ENCODE results near the gene NUP85.
A peak's percentile ranks its signal among the peaks of the same experiment; 100 is the strongest.
"Not testable (repeated sequence)": the region's sequence is repeated elsewhere in the genome, so short reads cannot be mapped to it uniquely, and the experiment has no call there.

Gene NUP85, protein sequence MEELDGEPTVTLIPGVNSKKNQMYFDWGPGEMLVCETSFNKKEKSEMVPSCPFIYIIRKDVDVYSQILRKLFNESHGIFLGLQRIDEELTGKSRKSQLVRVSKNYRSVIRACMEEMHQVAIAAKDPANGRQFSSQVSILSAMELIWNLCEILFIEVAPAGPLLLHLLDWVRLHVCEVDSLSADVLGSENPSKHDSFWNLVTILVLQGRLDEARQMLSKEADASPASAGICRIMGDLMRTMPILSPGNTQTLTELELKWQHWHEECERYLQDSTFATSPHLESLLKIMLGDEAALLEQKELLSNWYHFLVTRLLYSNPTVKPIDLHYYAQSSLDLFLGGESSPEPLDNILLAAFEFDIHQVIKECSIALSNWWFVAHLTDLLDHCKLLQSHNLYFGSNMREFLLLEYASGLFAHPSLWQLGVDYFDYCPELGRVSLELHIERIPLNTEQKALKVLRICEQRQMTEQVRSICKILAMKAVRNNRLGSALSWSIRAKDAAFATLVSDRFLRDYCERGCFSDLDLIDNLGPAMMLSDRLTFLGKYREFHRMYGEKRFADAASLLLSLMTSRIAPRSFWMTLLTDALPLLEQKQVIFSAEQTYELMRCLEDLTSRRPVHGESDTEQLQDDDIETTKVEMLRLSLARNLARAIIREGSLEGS

DNA sequence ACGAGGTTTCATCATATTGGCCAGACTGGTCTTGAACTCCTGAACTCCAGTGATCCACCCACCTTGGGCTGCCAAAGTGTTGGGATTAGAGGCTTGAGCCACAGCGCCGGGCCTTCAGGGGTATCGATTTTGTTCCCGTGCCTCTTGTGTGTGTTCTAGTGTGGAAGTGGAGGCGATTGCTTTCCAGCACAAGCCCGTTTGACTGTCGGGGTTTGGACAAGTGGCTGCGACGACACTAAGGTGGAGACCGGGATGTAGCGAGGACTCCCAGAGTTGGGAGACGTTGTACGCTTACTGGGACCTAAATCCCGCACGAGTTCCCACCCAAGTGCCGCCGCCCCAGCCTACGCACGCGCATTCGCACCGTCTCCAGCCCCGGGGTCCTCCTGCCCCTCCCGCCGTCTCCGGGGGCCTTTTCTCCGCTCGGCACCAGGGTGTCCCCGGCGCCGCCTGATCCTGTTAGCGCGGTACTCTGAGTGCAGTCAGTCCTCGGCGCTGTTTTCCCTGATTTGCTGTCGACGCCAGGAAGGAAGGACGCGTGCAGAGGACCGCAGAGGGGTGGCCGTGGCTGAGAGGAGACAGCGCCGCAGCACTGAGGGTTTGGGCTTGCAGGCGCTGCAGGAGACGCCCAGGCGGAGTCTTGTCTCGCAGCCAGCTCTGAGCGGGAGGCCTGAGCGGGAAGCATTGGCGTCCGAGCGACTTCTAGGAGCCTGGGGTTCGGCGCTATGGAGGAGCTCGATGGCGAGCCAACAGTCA is at the start of gene NUP85:
Gene NUP85 (plus strand): TSS at position 643 of the 756 bp plus-strand sequence. CDS start 83 bp downstream, at position 726.
- peak; percentile 94 for DNase-seq (ENCODE audit: low spot score)

DNA sequence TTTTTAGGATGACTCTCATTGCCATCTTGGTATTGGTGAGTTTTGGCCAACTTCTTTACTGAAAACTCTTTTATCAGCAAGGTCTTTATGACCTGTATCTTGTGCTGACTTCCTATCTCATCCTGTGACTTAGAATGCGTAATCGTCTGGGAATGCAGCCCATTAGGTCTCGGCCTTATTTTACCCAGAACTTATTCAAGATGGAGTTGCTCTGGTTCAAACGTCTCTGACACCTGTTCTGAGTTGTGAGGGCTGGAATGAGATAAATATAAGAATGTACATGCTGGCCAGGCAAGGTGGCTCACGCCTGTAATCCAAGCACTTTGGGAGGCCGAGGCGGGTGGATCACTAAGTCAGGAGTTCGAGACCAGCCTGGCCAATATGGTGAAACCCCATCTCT is 47.0 kb upstream of the NUP85 start:
- DNase-seq (ENCODE audit: low spot score), result not testable (repeated sequence)

DNA sequence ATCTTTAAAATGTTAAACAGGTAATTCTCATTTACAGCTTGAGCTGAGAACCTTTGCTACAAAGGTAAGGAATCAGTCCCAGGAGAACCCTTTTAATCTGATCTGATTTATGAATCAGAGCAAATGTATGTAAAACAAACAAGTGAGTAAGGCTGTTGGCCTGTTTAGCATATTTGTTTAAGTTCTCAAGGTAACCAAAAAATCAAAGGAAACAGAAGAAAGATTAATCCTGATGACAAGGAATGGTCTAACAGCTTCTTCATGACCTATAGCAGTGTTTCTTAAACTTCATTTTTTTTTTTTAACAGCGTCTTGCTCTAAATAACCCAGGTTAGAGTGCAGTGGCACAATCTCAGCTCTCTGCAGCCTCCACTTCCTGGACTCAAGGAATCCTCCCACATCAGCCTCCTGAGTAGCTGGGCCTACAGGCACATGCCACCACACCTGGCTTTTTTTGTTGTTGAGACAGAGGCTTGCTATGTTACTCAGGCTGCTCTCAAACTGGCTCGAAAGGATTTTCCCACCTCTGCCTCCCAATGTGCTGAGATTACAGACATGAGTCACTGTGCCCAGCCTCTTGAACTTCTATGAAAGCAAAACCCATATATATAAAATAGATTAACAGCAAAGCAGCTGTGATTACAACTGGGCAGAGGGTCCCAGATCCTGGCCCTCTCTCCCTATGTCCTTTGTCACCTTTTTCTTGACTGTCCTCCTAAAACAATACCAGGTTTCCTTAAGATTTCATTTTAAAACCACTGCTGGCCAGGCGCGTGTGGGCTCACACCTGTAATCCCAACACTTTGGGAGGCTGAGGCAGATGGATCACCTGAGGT is 46.1 kb upstream of the NUP85 start:
- no peak for DNase-seq (ENCODE audit: low spot score)

DNA sequence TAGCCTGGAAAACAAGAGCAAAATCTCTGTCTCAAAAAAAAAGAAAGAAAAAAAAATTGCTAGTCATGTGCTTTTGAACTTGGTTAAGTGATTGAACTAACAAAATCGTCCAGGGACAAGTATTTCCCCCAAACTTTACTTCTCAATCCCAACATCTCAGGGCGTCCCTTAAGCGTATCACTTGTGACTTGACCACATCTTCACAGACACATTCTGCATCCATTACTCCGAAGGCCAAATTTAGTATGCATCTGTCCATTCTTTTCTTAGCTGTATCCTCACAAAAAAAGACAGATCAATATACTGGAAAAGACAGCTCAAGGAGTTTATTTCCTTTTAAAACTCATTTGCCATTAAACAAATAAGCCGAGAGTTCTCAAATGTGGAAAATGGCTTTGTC is 45.3 kb upstream of the NUP85 start:
- no peak for DNase-seq (ENCODE audit: low spot score)

DNA sequence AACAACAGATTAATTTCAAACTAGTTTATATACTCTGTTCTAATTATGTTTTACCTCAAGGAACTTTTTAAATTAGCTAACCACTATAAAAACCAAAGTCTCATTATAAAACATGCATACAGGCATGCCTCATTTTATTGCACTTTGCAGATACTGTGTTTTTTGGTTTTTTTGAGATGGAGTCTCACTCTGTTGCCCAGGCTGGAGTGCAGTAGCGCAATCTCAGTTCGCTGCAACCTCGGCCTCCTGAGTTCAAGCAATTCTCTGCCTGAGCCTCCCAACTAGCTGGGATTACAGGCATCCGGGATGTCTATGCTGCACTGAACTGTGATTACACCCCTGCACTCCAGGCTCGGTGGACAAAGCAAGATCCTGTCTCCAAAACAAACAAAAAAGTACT is 42.4 kb upstream of the NUP85 start:
- no peak for DNase-seq (ENCODE audit: low spot score)

DNA sequence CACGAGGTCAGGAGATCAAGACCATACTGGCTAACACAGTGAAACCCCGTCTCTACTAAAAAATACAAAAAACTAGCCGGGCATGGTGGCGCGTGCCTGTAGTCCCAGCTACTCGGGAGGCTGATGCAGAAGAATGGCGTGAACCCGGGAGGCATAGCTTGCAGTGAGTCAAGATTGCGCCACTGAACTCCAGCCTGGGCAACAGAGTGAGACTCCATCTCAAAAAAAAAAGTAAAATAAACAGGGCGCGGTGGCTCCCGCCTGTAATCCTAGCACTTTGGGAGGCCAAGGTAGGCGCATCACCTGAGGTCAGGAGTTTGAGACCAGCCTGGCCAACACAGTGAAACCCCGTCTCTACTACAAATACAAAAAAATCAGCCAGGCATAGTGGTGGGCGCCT is 40.9 kb upstream of the NUP85 start:
- not testable (repeated sequence) for DNase-seq (ENCODE audit: low spot score)

DNA sequence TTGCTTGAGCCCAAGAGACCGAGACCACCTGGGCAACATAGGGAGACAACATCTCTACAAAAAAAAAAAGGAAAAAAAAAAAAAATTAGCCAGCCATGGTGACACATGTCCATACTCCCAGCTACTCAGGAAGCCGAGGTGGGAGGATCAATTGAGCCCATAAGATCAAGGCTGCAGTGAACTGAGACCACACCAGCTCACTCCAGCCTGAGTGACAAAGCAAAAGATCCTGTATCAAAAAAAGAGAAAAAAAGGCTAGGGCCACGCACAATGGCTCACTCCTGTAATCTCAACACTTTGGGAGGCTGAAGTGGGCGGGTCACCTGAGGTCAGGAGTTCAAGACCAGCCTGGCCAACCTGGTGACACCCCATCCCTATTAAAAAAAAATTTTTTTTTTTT is 36.5 kb upstream of the NUP85 start:
- DNase-seq (ENCODE audit: low spot score), result no peak

DNA sequence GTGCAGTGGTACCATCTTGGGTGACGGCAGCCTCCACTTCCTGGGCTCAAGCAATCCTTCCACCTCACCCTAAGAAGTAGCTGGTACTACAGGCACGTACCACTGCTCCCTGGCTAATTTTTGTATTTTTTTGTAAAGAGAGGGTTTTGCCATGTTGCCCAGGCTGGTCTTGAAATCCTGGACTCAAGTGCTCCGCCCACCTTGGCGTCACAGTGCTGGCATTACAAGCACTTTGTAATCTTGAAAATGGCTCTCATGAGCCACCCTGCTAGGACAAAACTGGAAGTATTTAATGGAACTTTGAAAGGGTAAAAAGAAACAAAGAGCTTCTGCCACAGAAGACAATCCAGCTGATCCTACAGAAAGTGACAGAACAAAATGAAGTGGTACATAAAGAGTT is 32.0 kb upstream of the NUP85 start:
- DNase-seq (ENCODE audit: low spot score), result peak; percentile 27

DNA sequence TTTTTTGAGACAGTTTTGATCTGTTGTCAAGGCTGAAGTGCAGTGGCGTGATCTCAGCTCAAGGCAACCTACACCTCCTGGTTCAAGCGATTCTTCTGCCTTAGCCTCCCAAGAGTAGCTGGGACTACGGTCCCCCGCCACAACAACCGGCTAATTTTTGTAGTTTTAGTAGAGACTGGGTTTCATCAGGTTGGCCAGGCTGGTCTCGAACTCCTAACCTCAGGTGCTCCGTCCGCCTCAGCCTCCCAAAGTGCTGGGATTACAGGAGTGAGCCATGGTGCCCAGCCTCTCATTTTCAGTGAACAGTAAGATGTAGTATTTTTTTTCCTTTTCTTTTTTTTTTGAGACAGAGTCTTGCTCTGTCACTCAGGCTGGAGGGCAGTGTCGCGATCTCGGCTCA is 30.5 kb upstream of the NUP85 start:
- no peak for DNase-seq (ENCODE audit: low spot score)

DNA sequence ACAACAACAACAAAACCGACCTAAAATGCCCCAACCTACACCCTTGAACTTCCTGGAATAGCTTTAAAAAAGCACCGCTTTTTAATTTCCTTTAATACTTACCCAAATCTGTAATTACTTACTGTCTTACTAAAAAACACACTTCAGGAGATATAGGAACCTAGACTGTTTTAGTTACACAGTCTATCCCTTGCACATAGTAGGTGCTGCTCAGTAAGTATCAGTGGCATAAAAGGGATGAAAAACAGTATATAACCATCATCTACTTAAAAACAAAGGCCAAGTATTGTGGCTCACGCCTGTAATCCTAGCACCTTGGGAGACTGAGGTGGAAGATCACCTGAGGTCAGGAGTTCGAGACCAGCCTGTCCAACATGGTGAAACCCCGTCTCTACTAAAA is 28.9 kb upstream of the NUP85 start:
- DNase-seq (ENCODE audit: low spot score), result no peak

DNA sequence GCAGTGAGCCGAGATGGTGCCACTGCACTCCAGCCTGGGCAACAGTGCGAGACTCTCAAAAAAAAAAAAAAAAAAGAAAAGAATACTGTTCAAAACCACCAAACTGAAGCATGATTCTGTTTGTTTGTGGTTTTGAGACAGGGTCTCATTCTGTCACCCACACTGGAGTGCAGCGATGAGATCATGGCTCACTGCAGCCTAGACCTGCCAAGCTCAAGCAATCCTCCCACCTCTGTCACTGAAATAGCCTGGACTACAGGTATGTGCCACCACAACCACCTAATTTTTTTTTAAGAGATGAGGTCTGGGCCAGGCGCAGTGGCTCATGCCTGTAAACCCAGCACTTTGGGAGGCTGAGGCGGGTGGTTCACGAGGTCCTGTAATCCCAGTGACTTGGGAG is 27.0 kb upstream of the NUP85 start:
- DNase-seq (ENCODE audit: low spot score), result no peak

DNA sequence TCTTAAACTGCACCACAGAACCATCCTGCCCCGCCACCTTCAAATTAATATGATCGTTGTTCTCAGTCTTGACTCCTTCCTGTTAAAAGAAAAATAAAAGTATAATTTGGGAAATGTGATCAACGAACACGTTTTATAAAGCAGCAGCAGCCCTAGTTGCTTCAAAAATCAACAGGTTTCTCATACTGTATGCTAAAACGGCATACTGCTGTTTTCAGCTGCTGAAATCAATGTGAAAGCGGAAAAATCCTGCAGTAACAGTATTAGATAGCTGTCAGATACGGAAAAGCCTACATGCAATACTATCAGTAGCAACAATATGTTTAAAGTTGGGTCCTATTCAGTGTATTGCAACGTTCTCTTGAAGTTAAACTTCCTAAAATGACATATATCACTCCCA is 24.4 kb upstream of the NUP85 start:
- peak; percentile 19 for DNase-seq (ENCODE audit: low spot score)

DNA sequence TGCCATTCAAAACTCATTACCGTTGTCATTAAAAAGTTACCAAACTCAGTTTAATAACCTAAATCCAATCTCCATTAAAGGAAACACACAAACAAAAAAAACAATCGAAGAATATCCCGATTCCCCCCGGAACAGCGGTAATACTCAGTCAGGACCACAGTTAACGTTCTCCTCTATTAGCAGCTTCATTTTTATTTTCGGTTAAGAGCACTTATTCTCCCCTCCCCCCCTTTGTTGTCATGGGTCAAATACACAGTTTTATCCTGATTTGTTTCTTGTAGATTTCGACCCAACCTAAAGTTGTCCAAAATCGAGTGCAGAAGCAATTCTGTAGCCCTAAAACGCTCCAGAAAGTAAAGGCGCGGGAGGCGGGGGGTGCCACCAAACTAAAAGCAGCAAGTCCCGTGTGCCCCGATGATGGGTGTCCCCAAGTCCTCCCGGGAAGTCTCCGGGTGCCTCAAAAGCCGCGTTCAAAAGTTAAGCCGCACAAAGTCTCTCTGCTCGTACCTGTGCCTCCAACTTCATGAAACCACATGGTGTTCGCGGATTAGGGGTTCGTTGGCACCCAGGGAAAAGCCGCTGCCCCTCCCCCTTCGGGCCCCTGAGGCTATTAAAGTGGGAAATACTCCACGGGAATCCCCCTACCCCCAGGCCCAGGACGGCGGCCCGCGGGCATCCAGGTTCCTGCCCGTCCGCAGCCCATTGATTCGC is 23.7 kb upstream of the NUP85 start:
- peak; percentile 47 for DNase-seq (ENCODE audit: low spot score)

DNA sequence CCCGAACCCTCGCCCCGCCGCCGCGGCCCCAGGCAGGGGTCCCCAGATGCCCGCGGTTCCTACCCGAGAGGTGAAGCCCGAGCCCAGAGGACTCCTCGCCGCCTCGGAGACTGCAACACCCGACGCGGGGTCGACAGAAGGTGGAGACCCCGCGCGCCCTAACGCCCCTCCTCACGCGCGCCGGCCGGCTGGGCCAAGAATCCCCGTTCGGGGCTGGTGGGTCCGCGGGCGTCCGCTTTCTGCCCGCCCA is 23.2 kb upstream of the NUP85 start:
- DNase-seq (ENCODE audit: low spot score), result no peak

DNA sequence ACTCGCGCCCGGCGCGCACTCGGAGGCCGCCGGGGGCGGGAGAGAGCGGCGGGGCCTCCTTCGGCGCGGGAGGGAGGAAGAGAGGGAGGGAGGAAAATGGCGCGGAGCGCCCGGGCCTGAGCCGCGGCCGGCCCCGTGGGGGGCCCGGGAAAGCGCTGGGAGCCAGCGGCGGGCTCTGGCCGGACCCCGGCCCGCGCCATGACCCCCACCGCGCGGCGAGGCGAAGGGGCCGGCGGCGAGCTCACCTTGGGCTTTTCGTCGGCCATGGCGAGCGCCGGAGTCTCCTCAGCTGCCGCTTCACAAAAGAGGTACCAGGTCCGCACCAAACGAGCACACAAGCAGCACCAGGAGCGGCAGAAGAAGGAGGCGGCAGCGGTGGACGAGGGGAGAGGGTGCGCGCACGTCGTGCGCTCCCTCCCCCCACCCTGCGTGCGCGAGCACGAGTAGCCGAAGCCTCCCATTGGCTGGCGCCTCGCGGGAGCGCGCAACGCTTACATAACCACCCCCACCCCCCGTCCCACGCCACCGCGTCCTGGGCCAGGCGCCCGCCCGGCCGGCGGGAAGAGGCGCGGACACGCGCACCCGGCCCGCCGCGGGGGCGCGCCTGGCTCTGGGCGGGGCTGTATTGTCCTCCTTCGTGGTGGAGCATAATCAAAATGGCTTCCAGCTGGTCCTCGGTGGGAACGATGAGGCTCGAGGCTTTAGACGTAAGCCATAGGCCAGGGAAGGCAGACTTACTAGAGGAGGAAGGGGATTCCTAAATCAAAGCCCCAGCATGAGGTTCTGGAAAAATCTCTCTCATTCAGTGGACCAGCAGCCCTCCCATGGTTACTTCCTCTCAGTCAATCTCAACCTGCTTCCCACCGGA is 22.7 kb upstream of the NUP85 start, which contains the start of gene SUMO2:
Gene SUMO2 (minus strand): TSS at position 391 of the 868 bp plus-strand sequence. CDS start 125 bp downstream, at position 266.
- DNase-seq (ENCODE audit: low spot score), result peak; percentile 92

DNA sequence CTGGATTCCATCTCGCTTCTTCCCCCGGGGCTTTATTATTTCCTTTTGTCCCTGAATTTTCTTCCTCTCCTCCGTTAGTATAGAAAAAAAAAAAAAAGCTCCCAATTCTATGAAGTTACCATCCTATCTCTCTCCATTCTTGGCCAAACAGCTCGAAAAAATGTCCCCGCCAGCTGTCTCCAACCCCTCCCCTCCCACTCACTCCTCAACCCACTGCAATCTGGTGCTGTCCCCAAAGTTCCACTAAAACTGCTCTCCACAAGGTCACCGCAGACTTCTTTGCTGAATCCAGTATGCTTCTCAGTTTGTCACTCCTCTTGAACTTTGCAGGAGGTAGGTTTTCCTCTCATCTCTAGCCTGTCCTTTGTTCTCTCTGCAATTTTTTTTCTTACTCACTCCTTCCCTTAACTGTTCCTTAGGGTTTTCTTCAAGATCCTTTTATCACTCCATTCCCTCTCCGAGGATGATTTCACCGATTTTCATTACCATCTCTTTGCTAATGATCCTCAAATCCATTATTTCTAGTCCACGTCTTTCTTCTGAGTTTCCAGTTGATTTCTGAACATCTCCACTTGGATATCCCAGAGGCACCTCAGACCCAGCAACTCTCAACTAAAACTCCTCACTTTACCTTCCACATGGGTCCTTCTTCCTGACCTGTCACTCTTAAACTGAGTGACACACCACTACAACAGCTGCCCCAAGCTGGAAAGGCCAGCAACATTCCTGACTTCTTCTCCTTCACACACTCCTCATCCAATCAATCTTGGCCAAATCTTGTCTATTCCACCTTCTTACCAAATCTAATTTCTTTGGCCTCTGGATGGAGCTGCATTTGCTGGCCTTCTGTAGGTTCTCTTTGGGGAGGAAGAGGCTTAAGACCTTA is 21.2 kb upstream of the NUP85 start:
- DNase-seq (ENCODE audit: low spot score), result no peak

DNA sequence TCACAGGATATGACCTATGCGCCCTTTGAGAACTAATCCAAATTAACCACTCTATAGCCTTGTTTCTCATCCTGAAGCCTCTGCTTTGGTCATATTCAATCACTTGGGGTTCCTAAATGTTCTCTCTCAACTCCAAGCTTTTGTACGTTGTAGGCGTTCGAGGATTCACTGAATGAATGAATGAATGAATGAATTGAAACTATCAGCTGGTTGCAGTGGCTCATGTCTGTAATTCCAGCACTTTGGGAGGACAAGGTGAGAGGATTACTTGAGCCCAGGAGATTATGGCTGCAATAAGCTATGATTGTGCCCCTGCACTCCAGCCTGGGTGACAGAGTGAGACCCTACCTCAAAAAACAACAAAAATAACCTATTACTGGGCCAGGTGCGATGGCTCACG is 16.9 kb upstream of the NUP85 start:
- no peak for DNase-seq (ENCODE audit: low spot score)

DNA sequence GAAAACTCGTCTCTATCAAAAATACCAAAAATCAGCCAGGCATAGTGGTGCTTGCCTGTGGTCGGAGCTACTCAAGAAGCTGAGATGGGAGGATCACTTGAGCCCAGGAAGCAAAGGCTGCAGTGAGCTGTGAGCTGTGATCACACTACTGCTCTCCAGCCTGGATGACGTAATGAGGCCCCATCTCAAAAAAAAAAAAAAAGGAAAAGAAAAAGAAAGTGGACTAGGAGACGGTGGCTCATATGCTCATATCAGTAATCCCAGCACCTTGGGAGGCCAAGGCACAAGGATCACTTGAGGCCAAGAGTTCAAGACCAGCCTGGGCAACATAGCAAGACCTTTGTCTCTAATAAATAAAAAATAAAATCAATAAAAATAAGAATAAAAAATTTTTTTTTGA is 13.9 kb upstream of the NUP85 start:
- DNase-seq (ENCODE audit: low spot score), result no peak

DNA sequence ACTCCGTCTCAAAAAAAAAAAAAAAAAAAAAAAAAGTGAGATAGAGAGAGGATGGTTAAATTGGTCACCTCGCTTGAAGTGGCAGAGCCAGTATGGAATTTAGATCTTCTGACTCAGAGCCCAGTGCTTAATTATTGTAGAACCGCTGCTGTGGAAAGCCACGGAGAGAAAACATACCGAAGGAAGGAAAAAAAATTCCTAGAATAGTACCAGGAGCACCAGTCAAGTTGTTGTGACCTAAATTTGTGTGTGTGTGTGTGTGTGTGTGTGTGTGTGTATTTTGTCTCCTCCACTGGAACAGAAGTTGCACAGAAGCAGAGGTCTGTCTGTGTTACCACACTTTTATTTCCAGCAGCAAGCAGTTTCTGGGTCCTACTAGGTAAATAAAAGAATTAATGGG is 10.6 kb upstream of the NUP85 start:
- no peak for DNase-seq (ENCODE audit: low spot score)
